GM19372 (cell line): Measurements from ENCODE around the gene RPS8.
A peak's percentile ranks its signal among the peaks of the same experiment; 100 is the strongest.
"Not testable (repeated sequence)": the region's sequence is repeated elsewhere in the genome, so short reads cannot be mapped to it uniquely, and the experiment has no call there.

Experiments used
- ATAC-seq: cut with Tn5 transposase; IDR thresholded peaks from one replicate; pipeline ENCODE4 v1.9.1; 2021; ENCODE audit warnings: mild to moderate bottlenecking, low read depth, moderate library complexity; ENCODE audit not compliant: unreplicated experiment

RPS8 gene

DNA sequence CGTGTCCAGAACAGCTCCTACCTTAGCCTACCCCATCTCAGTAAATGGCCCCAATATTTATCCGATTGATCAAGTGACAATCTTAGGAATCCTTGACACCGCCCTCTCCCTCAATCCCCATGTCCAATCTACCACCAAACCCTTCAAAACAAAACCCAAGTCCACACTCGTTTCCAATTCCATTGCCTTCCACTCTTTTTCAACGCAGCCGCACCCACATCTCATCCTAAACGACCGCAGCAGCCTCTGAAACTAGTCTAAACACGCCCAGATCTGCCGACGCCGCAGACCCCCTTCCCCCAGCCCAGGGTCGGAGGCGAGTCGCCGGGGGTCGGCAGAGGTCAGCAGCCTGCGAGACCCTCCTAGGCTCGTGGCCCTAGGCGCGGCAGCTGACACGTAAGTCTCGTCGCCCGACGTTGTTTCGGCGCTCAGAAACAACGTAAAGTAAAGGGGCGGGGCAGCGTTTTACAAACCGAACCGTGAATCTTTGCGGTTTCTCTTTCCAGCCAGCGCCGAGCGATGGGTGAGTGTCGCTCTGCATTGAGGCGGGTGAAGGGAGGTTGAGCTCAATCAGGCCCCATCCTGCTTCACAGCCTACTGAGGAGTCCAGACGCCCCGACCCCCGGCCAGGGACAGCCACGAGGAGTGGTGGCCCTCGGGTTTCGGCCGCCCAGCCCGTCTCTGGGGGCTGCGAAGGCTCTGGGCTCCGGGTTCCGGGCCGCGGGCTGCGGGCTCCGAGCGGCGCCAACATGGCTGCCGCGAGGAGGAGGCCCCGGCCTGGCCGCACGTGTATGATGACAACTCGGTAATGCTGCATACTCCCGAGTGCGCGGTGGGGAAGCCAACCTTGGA lies at the start of gene RPS8:
Gene RPS8, plus strand, starts transcription at position 463 of the 852 bp plus-strand sequence. Its CDS starts 57 bp downstream, at position 520.
- peak; percentile 77 for ATAC-seq

DNA sequence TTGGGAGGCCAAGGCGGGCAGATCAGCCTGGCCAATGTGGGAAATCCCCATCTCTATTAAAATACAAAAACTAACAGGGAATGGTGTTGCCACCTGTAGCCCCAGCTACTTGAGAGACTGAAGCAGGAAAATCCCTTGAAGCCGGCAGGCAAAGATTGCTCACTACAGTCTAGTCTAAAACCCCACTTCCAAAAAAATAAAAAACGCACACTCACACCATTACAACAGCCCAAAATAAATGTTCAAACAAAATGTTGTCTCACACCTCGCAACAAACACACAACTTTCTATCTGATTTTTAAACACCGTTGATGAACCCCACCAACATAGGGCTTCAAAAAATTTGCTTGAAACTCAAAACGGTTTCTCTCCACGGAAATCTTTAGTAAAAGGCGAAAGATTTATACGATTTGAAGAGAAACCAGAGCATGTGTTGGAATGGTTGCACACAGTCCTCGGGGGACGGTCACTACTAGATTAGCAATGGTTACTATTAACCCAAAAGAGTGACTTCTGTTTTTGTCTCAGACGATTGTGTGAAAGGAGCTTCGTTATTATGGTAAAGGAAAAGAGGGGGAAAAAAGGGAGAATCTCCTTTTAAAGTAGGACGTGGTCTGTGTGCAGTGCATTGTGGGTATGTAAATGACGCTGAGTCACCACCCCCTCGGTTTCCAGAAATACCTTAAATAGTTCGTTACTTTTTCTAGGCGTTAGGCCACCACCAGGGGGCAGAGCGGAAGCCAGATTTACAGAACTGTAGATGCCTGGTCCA lies 44.4 kb upstream of the RPS8 start, which contains the start of gene RNU5D-1:
Gene RNU5D-1, minus strand, starts transcription at position 430 of the 772 bp plus-strand sequence.
- peak; percentile 63 for ATAC-seq

DNA sequence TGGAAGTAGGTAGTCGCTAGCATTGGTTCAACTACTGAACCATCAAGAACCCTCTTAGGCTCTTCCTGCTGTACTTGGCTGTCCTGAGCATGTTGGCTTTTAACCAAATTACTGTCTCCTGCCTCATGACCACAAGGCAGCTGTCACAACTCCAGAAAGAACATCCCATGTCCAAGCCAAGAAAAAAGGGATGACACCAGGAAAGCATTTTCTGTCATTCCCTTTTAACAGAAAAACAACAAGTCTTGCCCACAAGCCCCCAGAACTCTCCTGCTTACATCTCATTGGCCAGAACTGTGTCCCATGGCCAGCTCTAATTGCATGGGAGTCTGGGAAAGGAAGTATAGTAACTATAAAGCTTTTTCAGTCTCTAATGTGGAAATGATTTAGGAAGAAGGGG lies 42.0 kb upstream of the RPS8 start:
- ATAC-seq = no peak

DNA sequence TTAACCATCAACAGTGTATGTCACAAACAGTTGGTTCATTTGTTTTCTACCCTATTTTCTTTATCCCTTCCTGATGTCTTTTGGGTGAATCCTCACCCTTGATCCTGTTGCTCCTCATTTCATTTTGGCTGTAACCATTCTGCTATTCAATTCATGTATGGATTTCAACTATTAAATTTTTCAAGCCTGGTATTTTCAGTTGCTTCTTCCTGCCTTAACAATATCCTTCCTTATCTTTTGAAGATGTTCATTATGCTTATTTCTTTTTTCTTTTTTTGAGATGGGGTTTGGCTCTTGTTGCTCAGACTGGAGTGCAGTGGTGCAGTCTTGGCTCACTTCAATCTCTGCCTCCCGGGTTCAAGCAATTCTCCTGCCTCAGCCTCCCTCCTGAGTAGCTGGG lies 41.6 kb upstream of the RPS8 start:
- ATAC-seq = no peak

DNA sequence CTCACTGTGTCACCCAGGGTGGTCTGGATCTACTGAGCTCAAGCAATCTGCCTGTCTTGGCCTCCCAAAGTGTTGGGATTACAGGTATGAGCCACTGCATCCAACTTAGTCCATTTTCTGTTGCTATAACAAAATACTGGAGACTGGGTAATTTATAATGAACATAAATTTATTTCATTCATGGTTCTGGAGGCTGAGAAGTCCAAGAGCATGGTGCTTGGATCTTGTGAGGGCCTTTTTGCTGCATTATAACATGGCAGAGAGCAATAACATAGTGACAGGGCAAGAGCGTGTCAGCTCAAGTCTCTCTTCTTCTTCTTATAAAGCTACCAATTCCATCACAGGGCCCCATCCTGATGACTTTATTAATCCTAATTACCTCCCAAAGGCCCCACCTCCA lies 39.3 kb upstream of the RPS8 start:
- no peak for ATAC-seq

DNA sequence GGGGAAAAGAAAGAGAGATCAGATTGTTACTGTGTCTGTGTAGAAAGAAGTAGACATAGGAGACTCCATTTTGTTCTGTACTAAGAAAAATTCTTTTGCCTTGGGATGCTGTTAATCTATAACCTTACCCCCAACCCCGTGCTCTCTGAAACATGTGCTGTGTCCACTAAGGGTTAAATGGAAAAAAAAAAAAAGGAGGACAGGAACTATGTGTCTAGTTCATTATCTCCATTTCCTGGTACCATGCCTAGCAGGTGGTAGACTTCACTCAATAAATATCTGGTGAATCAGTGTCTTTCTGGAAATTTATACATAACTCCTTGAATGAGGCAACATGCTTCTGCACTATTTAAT lies 36.4 kb upstream of the RPS8 start:
- not testable (repeated sequence) for ATAC-seq

DNA sequence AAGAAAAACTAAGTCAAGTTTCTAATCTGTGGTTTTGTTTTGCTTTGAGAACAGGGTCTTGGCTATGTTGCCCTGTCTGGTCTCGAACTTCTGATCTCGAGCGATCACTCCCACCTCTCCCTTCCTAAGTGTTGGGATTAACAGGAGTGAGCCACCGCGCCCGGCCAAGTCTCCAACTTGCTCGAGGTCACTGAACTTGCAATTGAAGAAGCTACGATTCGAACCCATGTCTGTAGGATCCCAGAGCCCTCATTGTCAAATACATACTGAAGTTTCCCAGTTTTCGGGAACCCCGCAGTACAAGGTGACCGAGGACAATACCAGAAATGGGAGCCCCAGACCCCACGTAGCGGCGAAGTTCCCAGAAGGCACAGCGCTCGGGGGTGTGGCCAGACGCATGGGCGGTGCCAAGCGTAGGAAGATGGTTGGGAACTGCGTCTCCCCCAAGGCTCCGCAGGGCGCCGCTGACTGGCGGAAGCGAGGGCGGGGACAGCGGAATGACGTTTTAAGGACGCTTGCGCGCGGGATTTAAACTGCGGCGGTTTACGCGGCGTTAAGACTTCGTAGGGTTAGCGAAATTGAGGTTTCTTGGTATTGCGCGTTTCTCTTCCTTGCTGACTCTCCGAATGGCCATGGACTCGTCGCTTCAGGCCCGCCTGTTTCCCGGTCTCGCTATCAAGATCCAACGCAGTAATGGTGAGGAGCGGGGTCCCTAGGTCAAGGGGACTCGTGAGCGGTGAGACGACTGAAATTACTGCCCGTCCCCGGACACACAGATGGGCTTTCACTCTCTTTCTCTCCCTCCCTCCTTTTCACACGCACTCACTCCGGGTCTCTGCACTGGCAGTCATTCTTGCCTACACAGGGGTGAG lies 35.8 kb upstream of the RPS8 start, which contains the start of gene KIF2C:
Gene KIF2C, plus strand, starts transcription at position 531 of the 872 bp plus-strand sequence. Its CDS starts 96 bp downstream, at position 627.
- peak; percentile 97 for ATAC-seq

DNA sequence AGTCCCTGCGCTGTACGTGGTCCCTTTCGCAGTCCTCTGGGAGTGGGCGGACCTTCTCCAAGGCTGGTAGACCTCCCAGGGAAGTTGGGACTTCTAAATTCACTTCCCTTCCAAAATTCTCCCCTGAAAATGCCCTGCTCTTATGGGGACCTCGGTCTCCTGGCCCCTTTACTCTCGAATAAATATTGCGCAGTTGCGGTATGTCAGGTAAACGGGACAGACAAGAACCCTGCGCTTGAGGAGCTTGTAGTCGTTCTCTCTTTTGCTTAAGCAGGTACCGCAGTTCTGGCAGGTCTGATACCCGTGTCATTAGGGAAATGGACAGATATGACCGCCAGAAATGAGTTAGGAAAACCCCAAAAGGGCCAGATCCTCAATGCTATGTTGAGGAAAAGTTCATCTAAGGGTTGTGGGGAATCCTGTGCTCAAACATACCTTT lies 35.1 kb upstream of the RPS8 start:
- no peak for ATAC-seq

DNA sequence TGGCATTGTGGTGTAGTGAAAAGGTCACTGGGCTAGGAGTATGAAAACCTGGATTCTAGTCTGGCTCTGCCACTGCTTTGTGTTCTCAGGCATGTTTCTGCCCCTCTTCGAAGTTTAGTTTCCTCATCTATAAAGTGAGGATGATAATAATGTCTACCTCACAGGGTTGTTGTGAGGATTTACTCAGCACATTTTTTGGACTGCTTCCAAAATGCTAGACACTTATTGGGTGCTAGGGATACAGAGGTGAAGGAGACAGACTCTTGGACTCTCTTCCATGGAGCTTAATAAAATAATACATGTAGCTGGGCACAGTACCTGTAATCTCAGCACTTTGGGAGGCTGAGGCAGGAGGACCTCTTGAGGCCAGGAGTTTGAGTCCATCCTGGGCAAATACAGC lies 32.1 kb upstream of the RPS8 start:
- ATAC-seq = no peak

DNA sequence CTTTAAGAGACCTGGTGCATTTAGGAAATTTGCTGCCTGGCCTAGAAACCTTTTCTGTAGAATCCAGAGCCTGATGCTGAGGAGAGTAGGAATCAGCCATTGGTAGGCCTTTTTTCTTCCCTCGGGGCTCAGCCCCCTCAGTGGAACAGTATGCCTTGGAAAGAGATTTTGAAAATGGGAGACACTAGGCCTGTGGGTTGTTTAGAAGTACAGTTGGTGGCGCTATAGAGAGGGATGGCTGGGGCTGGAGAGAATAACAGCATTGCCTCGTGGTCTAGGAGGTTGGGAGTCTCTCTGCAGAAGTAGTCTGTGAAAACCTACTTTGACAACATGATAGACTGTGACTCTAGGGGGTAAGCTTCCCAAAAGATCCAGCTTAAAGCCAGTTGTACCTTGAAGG lies 27.5 kb upstream of the RPS8 start:
- ATAC-seq = no peak

DNA sequence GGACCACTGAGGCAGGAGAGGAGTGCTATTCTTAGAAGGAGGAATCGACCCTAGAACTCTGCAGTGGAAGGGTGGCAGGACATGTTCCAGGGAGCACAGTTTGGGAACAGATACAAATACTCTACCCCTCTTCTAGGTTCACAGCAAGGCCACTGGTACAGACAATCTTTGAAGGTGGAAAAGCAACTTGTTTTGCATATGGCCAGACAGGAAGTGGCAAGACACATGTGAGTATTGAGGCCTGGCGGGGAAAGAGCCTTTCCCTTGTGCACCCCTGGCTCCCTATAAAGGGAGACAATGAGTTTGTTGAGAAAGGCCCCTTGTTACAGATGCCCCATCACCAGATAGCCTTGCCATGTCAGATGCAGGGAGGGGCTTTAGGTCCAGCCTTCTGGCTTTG lies 17.9 kb upstream of the RPS8 start:
- no peak for ATAC-seq

DNA sequence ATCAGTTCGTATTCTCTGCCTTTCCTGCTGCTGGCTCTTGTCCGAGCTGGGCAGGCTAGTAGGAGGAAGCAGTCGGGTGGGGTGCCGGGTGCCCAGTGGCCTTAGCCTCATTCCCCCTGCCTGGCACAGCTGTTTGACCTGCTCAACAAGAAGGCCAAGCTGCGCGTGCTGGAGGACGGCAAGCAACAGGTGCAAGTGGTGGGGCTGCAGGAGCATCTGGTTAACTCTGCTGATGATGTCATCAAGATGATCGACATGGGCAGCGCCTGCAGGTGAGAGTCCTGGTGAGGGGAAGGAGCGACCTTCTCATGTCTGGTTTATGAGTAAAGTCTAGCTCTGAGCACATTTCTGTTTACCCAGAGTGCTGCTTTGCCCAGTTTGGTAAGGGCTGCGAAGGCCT lies 16.3 kb upstream of the RPS8 start:
- no peak for ATAC-seq

DNA sequence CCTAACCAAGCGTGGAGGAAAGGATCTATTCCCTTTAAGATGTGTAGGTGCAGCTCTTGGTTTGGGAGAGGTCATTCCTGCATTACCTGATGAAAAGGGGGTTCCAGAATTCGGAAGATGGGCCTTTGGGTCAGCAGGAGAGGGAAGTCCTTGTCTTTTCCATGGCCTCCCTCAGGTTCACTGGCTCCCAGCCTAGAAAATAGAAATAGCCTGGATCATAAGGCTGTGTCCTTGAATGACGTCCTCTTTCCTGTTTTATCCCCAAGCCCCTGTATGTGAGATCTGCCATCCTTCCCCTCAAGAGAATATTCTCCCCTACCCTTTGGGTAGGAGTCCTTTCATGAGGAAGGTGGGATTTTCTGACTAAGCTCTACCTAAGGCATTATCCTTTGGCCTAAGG lies 14.5 kb upstream of the RPS8 start:
- no peak for ATAC-seq

DNA sequence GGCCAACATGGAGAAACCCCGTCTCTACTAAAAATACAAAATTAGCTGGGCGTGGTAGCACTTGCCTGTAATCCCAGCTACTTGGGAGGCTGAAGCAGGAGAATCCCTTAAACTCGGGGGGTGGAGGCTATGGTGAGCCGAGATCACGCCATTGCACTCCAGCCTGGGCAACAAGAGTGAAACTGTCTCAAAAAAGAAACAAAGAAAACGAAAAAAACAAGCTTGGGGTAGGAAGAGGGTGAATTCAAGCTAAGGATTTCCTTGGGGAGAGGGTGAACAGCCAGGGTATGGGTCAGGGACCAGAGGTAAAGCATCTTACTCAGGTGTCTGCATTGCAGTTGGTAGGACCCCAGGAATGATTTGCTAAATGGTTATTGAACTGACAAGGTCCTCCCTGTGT lies 8.9 kb upstream of the RPS8 start:
- ATAC-seq = not testable (repeated sequence)

DNA sequence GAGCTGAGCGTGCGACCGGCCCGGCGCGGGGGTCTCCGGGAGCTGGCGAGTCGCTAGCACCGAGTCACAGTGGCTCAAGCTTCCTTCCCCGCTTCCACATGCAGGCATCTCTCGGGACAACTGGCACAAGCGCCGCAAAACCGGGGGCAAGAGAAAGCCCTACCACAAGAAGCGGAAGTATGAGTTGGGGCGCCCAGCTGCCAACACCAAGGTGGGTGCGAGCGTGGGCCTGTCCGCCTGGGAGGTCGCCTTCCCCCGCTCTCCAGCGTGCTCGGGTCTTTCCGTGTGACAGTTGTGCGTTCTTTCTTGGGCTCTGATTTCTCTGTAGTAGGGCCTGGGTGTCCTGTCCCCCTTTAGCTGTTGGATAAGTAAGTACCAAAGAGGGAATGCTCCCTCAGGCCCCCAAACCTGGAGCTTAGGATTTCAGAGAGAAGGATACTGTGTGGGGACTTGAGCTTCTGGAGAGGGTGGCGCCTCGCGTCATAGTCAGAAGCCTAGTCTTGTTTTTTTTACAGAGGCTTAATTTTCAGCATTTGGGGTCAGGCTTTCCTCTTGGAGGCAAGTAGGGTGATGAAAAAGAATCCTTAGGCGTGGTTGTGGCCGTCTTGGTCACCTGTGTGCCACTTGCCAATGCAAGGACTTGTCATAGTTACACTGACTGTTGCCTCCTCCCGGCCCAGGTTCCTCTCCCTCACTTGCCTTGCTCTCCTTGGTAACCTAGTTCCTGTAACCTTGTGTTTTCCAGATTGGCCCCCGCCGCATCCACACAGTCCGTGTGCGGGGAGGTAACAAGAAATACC lies 790 bp downstream of the RPS8 start:
- ATAC-seq = no peak

DNA sequence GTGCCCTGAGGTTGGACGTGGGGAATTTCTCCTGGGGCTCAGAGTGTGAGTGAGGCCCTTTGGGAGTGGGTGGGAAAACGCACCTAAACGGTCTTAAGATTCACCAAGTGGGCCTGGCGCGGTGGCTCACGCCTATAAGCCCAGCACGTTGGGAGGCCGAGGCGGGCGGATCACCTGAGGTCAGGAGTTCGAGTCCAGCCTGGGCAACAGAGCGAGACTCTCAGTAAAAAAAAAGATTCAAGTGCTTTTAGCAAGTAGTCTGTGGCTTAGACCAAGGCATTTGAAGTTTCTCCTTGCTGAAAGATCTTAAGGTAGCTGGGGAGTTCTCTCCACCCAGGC lies 1.4 kb downstream of the RPS8 start:
- ATAC-seq = no peak

DNA sequence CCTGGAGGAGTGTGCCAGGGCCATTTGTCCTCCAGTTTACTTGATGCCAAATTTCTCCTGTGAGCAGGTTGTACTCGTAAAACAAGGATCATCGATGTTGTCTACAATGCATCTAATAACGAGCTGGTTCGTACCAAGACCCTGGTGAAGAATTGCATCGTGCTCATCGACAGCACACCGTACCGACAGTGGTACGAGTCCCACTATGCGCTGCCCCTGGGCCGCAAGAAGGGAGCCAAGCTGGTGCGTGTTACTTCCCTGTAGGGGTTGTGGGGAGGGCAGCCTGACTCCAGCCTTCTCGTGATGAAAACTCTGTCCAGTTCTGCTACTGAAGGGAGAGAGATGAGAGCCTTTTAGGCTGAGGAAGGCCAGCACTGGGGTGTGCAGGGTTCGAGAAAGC lies 2.2 kb downstream of the RPS8 start:
- ATAC-seq = no peak

DNA sequence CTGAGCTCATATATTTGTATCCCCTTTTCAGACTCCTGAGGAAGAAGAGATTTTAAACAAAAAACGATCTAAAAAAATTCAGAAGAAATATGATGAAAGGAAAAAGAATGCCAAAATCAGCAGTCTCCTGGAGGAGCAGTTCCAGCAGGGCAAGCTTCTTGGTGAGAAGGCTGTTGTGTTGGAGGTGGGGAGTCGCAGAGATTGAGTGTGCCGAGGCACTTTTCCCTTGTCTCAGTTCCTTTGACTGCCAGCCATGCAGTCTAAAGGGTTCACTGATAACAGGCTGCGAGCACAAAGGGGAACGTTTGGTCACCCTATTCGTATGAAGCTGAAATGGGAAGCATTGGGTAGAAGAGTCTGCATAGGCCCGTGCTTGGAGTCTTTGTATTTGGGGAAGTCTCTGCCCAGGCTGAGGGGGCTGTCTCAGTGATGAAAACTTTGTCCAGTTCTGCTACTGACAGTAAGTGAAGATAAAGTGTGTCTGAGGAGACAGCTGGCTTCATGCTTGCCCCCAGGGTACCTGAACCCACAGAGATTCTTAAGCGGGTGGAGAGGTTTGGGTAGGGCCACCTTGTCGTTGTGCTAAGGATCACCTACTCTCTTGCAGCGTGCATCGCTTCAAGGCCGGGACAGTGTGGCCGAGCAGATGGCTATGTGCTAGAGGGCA lies 2.8 kb downstream of the RPS8 start:
- no peak for ATAC-seq
